Liver (tissue), 9 donors: ENCODE results near the gene WNT2. TPM values are rescaled to one million over a fixed set of nuclear protein-coding genes. Genes with fewer than 3 reads are reported as not detected.

Experiments
- DNase-seq: peaks from one replicate; pipeline ENCODE4 v3.0.0-alpha.2; 2017; ENCODE audit warnings: low spot score
- H3K27ac ChIP-seq, 2 donors: one replicate each; pipeline ENCODE4 v1.7.0; 2013; ENCODE audit warnings: inconsistent platforms in 2 of 2, low read length in 2 of 2, control low read depth in 1 of 2, low read depth in 1 of 2, mild to moderate bottlenecking in 1 of 2
- H3K27me3 ChIP-seq, 4 donors: one replicate each; pipeline versions ENCODE4 v1.6.1 to v1.7.0; 2013; ENCODE audit warnings: low read length in 3 of 4, inconsistent platforms in 1 of 4, mild to moderate bottlenecking in 1 of 4, moderate library complexity in 1 of 4; ENCODE audit not compliant: control insufficient read depth in 4 of 4, insufficient read depth in 4 of 4
- H3K36me3 ChIP-seq, 4 donors: one replicate each; pipeline versions ENCODE4 v1.6.1 to v1.7.0; 2013; ENCODE audit warnings: low read length in 3 of 4, mild to moderate bottlenecking in 3 of 4, low read depth in 1 of 4, moderate library complexity in 1 of 4; ENCODE audit not compliant: control insufficient read depth in 4 of 4, insufficient read depth in 3 of 4
- H3K4me1 ChIP-seq, 4 donors: one replicate each; pipeline versions ENCODE4 v1.6.1 to v1.7.0; 2013; ENCODE audit warnings: low read length in 3 of 4, mild to moderate bottlenecking in 3 of 4, moderate library complexity in 1 of 4; ENCODE audit not compliant: control insufficient read depth in 4 of 4, insufficient read depth in 4 of 4
- H3K4me3 ChIP-seq, 3 donors: one replicate each; pipeline versions ENCODE4 v1.6.1 to v1.7.0; 2013; ENCODE audit warnings: low read length in 3 of 3, control low read depth in 1 of 3, low read depth in 1 of 3, mild to moderate bottlenecking in 1 of 3
- H3K9ac ChIP-seq, 2 donors: one replicate each; pipeline ENCODE4 v1.7.0; 2013; ENCODE audit warnings: low read length in 2 of 2, mild to moderate bottlenecking in 2 of 2, moderate library complexity in 2 of 2, control low read depth in 1 of 2, low read depth in 1 of 2
- H3K9me3 ChIP-seq, 4 donors: one replicate each; pipeline versions ENCODE4 v1.6.1 to v1.7.0; 2013; ENCODE audit warnings: low read length in 3 of 4; ENCODE audit not compliant: control insufficient read depth in 4 of 4
- EGR1 ChIP-seq, 2 donors: IDR thresholded peaks; 2 replicates each; pipeline ENCODE4 v1.6.1; 2016 to 2018; ENCODE audit warnings: antibody characterized with exemption in 2 of 2, low read depth in 2 of 2
- FOXA2 ChIP-seq: IDR thresholded peaks from 2 replicates; pipeline ENCODE4 v1.6.1; 2016; ENCODE audit warnings: antibody characterized with exemption
- HNF4A ChIP-seq, 2 donors: conservative IDR thresholded peaks; 2 replicates each; pipeline ENCODE4 v1.6.1; 2016; ENCODE audit warnings: antibody characterized with exemption in 2 of 2, mild to moderate bottlenecking in 2 of 2
- HNF4G ChIP-seq: IDR thresholded peaks from 2 replicates; pipeline ENCODE4 v1.6.1; 2016; ENCODE audit warnings: antibody characterized with exemption
- JUND ChIP-seq, 2 donors: IDR thresholded peaks; 2 replicates each; pipeline ENCODE4 v1.6.1; 2016; ENCODE audit warnings: antibody characterized with exemption in 2 of 2
- NR2F2 ChIP-seq: IDR thresholded peaks from 2 replicates; pipeline ENCODE4 v1.6.1; 2016; ENCODE audit warnings: antibody characterized with exemption
- RAD21 ChIP-seq, 2 donors: IDR thresholded peaks; 2 replicates each; pipeline ENCODE4 v1.6.1; 2016; ENCODE audit warnings: antibody characterized with exemption in 2 of 2, mild to moderate bottlenecking in 2 of 2
- RXRA ChIP-seq, 2 donors: IDR thresholded peaks; 2 replicates each; pipeline ENCODE4 v1.6.1; 2017 to 2018; ENCODE audit warnings: antibody characterized with exemption in 2 of 2, mild to moderate bottlenecking in 1 of 2
- SP1 ChIP-seq: IDR thresholded peaks from 2 replicates; pipeline ENCODE4 v1.6.1; 2018; ENCODE audit warnings: antibody characterized with exemption, mild to moderate bottlenecking
- TAF1 ChIP-seq: conservative IDR thresholded peaks from 2 replicates; pipeline ENCODE4 v1.6.1; 2016; ENCODE audit warnings: antibody characterized with exemption, mild to moderate bottlenecking
- YY1 ChIP-seq: IDR thresholded peaks from 2 replicates; pipeline ENCODE4 v1.6.1; 2016; ENCODE audit warnings: antibody characterized with exemption, mild to moderate bottlenecking
- WGBS: extraction: QIAGEN DNeasy Blood & Tissue Kit; methylation state at CpG from one replicate; pipeline ENCODE4 v1.1.7; 2013; 5-methylcytosine and 5-hydroxymethylcytosine counted together
- polyA plus RNA-seq, 2 donors: library from polyadenylated mRNA; stranded (reverse) in 1 of 2; unstranded in 1 of 2; fragments of 200-250 nt in 1 of 2; fragments of >200 nt in 1 of 2; fragmentation: Nextera tagmentation in 1 of 2; extraction: Ambion mirVana in 1 of 2; gene quantifications; one replicate each; pipeline versions ENCODE4 v1.2.1 to v1.2.3, GENCODE V29; 2013 to 2015
- total RNA-seq, 2 donors: library from RNA; depleted of rRNA; stranded (reverse); fragments of >200 nt; gene quantifications; one replicate each; pipeline ENCODE4 v1.2.3, GENCODE V29; 2014
- TF ChIP-seq, protein P1 (sequence below): IDR thresholded peaks from 2 replicates; pipeline ENCODE4 v1.6.1; 2016; ENCODE audit warnings: antibody characterized with exemption
- TF ChIP-seq, protein P2 (sequence below): IDR thresholded peaks from 2 replicates; pipeline ENCODE4 v1.6.1; 2016; ENCODE audit warnings: antibody characterized with exemption, mild to moderate bottlenecking
- TF ChIP-seq, protein P3 (sequence below): IDR thresholded peaks from 2 replicates; pipeline ENCODE4 v1.6.1; 2016; ENCODE audit warnings: antibody characterized with exemption
- donor health status: healthy.
- donor health status: healthy.
- donor health status: healthy.
- donor health status: healthy.
- donor health status: healthy.

Gene WNT2
- total and polyA plus RNA-seq, 4 donors = 1.1 to 2.0 (median 1.6) TPM

DNA sequence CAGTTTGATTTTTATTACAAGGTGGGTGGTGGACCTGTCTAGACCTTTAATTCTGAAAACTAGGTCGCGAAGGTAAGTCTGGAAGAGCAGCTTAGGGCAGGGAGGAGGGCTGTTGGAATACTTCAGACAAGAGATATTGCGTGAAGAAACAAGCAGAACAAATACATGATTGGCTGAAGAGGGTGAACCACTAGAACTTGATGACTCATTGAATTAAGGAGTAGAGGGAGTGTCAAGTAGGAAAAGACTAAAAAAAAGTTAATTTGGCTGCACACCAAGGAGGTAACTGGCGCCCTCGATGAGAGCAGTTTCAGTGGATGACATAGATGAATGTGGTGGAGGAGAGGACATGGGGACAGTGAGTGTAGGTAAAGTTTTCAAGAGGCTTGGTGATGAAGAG, 41.3 kb downstream of the WNT2 start:
- H3K27ac ChIP-seq = no peak overlapping the region
- H3K4me3 ChIP-seq = no peak overlapping the region
- H3K27me3 ChIP-seq = no peaks in the 10 kb centered on the region
- no peaks in the 10 kb centered on the region for H3K9me3 ChIP-seq
- DNase-seq = no peak
- 86% methylated on average over 5 of the region's 5 CpGs for WGBS
- no peaks in the 10 kb centered on the region for H3K36me3 ChIP-seq
- H3K4me1 ChIP-seq = no peaks in the 10 kb centered on the region
- no peak overlapping the region for H3K9ac ChIP-seq
- no peak for TF ChIP-seq HNF4A (conservative IDR thresholded peaks at IDR 0.05)
- TF ChIP-seq YY1 = no peak
- TF ChIP-seq SP1 = no peak
- TF ChIP-seq RAD21 (IDR thresholded peaks at IDR 0.05) = no peak
- TF ChIP-seq, protein P1, sequence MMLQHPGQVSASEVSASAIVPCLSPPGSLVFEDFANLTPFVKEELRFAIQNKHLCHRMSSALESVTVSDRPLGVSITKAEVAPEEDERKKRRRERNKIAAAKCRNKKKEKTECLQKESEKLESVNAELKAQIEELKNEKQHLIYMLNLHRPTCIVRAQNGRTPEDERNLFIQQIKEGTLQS = no peak
- TF ChIP-seq EGR1 (IDR thresholded peaks at IDR 0.05; ENCODE audit: low read depth in 2 of 2) = no peak
- TF ChIP-seq, protein P2, sequence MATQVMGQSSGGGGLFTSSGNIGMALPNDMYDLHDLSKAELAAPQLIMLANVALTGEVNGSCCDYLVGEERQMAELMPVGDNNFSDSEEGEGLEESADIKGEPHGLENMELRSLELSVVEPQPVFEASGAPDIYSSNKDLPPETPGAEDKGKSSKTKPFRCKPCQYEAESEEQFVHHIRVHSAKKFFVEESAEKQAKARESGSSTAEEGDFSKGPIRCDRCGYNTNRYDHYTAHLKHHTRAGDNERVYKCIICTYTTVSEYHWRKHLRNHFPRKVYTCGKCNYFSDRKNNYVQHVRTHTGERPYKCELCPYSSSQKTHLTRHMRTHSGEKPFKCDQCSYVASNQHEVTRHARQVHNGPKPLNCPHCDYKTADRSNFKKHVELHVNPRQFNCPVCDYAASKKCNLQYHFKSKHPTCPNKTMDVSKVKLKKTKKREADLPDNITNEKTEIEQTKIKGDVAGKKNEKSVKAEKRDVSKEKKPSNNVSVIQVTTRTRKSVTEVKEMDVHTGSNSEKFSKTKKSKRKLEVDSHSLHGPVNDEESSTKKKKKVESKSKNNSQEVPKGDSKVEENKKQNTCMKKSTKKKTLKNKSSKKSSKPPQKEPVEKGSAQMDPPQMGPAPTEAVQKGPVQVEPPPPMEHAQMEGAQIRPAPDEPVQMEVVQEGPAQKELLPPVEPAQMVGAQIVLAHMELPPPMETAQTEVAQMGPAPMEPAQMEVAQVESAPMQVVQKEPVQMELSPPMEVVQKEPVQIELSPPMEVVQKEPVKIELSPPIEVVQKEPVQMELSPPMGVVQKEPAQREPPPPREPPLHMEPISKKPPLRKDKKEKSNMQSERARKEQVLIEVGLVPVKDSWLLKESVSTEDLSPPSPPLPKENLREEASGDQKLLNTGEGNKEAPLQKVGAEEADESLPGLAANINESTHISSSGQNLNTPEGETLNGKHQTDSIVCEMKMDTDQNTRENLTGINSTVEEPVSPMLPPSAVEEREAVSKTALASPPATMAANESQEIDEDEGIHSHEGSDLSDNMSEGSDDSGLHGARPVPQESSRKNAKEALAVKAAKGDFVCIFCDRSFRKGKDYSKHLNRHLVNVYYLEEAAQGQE = no peak
- no peak for TF ChIP-seq FOXA2
- TF ChIP-seq JUND (IDR thresholded peaks at IDR 0.05) = no peak
- no peak for TF ChIP-seq TAF1

DNA sequence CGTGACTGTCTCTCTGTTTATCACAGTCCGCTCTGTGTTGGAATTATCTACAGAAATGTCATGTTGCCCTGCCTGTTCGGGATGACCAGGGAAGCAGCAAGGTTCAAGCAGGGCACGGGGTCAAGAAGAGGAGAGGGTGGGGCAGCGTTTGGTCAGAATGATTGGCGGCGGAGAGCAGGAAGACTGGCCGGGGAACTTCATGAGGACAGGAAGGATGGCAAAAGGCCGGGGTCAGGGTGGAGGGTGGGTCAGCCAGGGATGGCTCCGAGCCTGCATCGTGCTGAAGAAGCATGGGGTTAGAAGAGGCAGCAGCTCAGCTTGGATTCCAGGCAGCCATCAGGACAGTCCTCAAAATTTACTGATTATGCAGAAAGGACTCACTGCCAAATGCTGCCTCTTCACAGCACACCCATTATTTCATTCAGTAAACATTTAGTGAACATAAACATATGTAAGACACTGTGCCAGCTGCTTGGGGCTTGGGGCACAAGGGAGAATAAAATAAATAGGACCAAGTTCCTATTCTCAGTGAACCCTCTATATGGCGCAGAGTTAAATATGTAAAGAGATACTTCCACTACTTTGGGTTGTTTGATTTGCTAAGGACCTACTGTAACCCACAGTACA, 42.8 kb downstream of the WNT2 start:
- no peak for DNase-seq
- Histone ChIP-seq H3K27ac (no peak overlapping the region), H3K9ac (no peak overlapping the region), H3K27me3 (no peaks in the 10 kb centered on the region), H3K36me3 (no peaks in the 10 kb centered on the region), H3K9me3 (no peaks in the 10 kb centered on the region), H3K4me3 (no peak overlapping the region), H3K4me1 (no peaks in the 10 kb centered on the region)
- 64% methylated on average over 12 of the region's 12 CpGs for WGBS
- TF ChIP-seq, protein P3, sequence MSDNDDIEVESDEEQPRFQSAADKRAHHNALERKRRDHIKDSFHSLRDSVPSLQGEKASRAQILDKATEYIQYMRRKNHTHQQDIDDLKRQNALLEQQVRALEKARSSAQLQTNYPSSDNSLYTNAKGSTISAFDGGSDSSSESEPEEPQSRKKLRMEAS = no peak
- TF ChIP-seq HNF4G = no peak
- TF ChIP-seq SP1 = peak; percentile 26
- no peak for TF ChIP-seq RAD21 (IDR thresholded peaks at IDR 0.05)
- TF ChIP-seq EGR1 (IDR thresholded peaks at IDR 0.05; ENCODE audit: low read depth in 2 of 2) = no peak
- TF ChIP-seq FOXA2 = no peak
- no peak for TF ChIP-seq HNF4A (conservative IDR thresholded peaks at IDR 0.05)
- peak; percentile 99 for TF ChIP-seq NR2F2
- peak; percentile 58 to 72 for TF ChIP-seq RXRA (IDR thresholded peaks at IDR 0.05)
- TF ChIP-seq, protein P2 = no peak
